Activated T-cell treated with anti-CD3 and anti-CD28 coated beads, Interleukin-2, amount 50 U/mL, for 72 hours (primary cell): ENCODE data around the gene MAN1A2. TPM values are rescaled to one million over a fixed set of nuclear protein-coding genes. Genes with fewer than 3 reads are reported as not detected.

Source experiments
- ATAC-seq, 2 donors: fragments of 150-1000 bp; cut with Tn5 transposase; replicated peaks in 1 of 2; 2 replicates each; pipeline ENCODE4 v1.10.0; 2021; ENCODE audit warnings: moderate library complexity in 2 of 2, mild to moderate bottlenecking in 1 of 2
- DNase-seq, 2 donors: peaks; one replicate each; pipeline ENCODE4 v3.0.0; 2021 to 2022; ENCODE audit warnings: mixed read lengths in 1 of 2
- H3K27ac Mint-ChIP-seq: one replicate; pipeline ENCODE4 v1.8.0; 2022; ENCODE audit warnings: mild to moderate bottlenecking, moderate library complexity, mixed read lengths
- H3K27me3 Mint-ChIP-seq: one replicate; pipeline ENCODE4 v1.8.0; 2022; ENCODE audit warnings: low read depth, mixed read lengths
- H3K36me3 Mint-ChIP-seq, 2 donors: one replicate each; pipeline ENCODE4 v1.8.0; 2022; ENCODE audit warnings: mixed read lengths in 2 of 2, mild to moderate bottlenecking in 1 of 2; ENCODE audit not compliant: insufficient read depth in 2 of 2
- H3K4me1 Mint-ChIP-seq: one replicate; pipeline ENCODE4 v1.8.0; 2022; ENCODE audit warnings: low read depth, mixed read lengths
- H3K4me3 Mint-ChIP-seq, 2 donors: one replicate each; pipeline ENCODE4 v1.8.0; 2022; ENCODE audit warnings: mild to moderate bottlenecking in 2 of 2, mixed read lengths in 2 of 2, moderate library complexity in 2 of 2
- H3K9me3 Mint-ChIP-seq, 2 donors: one replicate each; pipeline ENCODE4 v1.8.0; 2022; ENCODE audit warnings: mixed read lengths in 2 of 2
- total RNA-seq, 2 donors: library from RNA; stranded (reverse); gene quantifications; one replicate each; pipeline ENCODE4 v1.2.3, GENCODE V29; 2022

MAN1A2 gene
- total RNA-seq, 2 donors from 2014 or later, result 27.6 to 29.1 TPM

GRCh38 chr1:117366177-117367045 lies 838 bp upstream of the MAN1A2 start:
- DNase-seq (peak; percentile 84 to 89), ATAC-seq (peak in 1 of 2 donors; percentile 58)
- Mint-ChIP-seq H3K4me3 (peak overlapping the region; percentile 88 to 98), H3K27me3 (no peaks in the 10 kb centered on the region), H3K36me3 (peaks cover 2 to 6% of the 10 kb centered on the region in 2 donors), H3K27ac (peak overlapping the region; percentile 95), H3K9me3 (no peaks in the 10 kb centered on the region), H3K4me1 (peaks cover 65% of the 10 kb centered on the region)

DNA sequence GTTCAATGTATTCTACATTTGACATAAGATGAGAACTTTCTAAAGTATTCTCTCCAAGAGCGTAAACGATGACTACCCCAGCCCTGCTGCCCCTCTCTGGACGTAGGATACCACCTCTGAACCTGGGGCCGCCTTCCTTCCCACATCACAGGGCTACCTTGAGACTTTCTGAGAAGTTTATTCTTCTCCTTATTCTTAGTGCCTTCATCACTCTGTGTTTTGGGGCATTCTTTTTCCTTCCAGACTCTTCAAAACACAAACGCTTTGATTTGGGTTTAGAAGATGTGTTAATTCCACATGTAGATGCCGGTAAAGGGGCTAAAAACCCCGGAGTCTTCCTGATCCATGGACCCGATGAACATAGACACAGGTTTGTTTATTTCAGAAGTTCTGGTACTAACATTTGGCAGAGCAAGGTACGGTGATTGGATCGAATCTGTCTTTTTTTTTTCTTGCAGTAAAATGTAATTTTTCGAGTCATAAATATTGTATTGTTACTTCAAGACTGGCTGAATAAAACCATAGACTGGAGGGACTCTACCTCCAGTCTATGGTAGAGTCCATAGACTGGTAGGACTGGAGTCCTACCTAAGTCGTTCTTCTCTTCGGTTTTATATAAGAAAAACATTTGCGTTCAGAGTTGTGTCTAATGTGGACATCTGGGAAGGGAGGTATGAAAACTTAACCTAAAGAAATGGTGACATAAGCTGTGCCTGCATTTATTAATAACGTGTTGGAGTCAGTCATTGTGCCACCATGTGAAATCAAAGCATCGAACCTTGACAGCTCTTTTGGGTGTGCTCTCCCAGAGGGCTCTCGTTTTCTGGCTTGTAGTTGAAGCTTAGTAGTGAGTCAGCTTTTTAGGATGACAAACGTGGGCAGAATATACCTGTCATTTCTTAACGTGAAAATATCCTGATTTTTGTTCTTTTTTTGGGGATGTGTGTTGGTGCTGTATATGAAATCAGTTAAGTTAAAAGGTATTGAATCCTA lies 1.2 kb downstream of the MAN1A2 start:
- H3K27ac Mint-ChIP-seq, result peak overlapping the region; percentile 96
- peaks cover 5 to 6% of the 10 kb centered on the region in 2 donors for H3K36me3 Mint-ChIP-seq
- no peak for DNase-seq
- H3K27me3 Mint-ChIP-seq, result no peaks in the 10 kb centered on the region
- ATAC-seq, result peak; percentile 19 to 28
- peaks cover 0 to 2% of the 10 kb centered on the region in 2 donors for H3K9me3 Mint-ChIP-seq
- H3K4me3 Mint-ChIP-seq, result peak overlapping the region; percentile 94 to 98
- H3K4me1 Mint-ChIP-seq, result peaks cover 60% of the 10 kb centered on the region

GRCh38 chr1:117370071-117370470 lies 2.8 kb downstream of the MAN1A2 start:
- DNase-seq (no peak), ATAC-seq (no peak)
- H3K4me1 Mint-ChIP-seq, result peaks cover 59% of the 10 kb centered on the region
- H3K9me3 Mint-ChIP-seq, result peaks cover 0 to 2% of the 10 kb centered on the region in 2 donors
- H3K36me3 Mint-ChIP-seq, result peaks cover 5 to 6% of the 10 kb centered on the region in 2 donors
- H3K4me3 Mint-ChIP-seq, result peak overlapping the region; percentile 94 to 98
- H3K27ac Mint-ChIP-seq, result no peak overlapping the region
- H3K27me3 Mint-ChIP-seq, result no peaks in the 10 kb centered on the region

- Mint-ChIP-seq H3K27ac (no peak overlapping the region), H3K9me3 (peaks cover 0 to 2% of the 10 kb centered on the region in 2 donors), H3K36me3 (peaks cover 5 to 6% of the 10 kb centered on the region in 2 donors), H3K4me3 (peak overlapping the region; percentile 94 to 98), H3K4me1 (peaks cover 55% of the 10 kb centered on the region), H3K27me3 (no peaks in the 10 kb centered on the region)
- DNase-seq (no peak), ATAC-seq (no peak)
Measured at GRCh38 chr1:117370509-117370908, 3.3 kb downstream of the MAN1A2 start.

DNA sequence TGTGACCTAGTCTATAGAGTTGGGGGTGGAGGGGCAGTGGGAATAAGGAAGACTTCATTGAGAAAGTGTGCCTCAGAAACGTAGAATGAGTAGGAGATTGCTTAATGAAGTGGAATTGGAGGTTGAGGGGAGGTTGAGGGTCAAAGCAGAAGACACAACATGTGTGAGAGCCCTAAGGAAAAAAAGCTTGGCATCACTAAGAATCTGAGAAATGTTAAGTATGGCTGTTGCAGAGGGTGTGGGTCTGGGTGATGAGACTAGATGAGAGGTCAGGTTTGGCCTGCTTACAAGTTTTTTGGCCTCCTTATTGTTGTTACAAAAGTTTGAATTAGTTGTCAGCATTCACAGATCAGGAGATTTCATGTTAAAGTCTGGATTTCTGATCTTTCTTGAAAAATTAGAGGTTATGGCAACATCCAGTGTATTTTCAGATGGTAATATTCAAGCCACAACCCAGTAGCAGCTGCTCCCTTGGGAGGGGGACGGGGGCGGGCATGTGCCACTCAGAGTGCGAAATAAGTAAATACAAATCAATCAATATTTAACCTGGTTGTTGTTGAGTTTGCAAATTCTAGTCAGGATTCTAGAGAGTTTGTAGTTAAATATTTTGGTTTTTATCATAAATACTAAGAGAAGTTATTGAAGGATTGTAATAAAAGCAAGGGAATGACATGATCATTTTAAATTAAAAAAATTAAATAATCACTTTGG lies 4.3 kb downstream of the MAN1A2 start:
- Mint-ChIP-seq H3K36me3 (peaks cover 4 to 5% of the 10 kb centered on the region in 2 donors), H3K27me3 (no peaks in the 10 kb centered on the region), H3K9me3 (peaks cover 0 to 2% of the 10 kb centered on the region in 2 donors), H3K4me3 (peak overlapping the region; percentile 37 to 53), H3K4me1 (peaks cover 52% of the 10 kb centered on the region), H3K27ac (no peak overlapping the region)
- DNase-seq (no peak), ATAC-seq (no peak)

- no peaks in the 10 kb centered on the region for H3K27me3 Mint-ChIP-seq
- H3K4me3 Mint-ChIP-seq, result peak overlapping the region in 1 of 2 donors; percentile 16
- ATAC-seq (no peak), DNase-seq (no peak)
- H3K9me3 Mint-ChIP-seq, result peaks cover 0 to 2% of the 10 kb centered on the region in 2 donors
- peaks cover 52% of the 10 kb centered on the region for H3K4me1 Mint-ChIP-seq
- peaks cover 0 to 3% of the 10 kb centered on the region in 2 donors for H3K36me3 Mint-ChIP-seq
- H3K27ac Mint-ChIP-seq, result no peak overlapping the region
Measured at GRCh38 chr1:117372863-117373412, 5.7 kb downstream of the MAN1A2 start.

DNA sequence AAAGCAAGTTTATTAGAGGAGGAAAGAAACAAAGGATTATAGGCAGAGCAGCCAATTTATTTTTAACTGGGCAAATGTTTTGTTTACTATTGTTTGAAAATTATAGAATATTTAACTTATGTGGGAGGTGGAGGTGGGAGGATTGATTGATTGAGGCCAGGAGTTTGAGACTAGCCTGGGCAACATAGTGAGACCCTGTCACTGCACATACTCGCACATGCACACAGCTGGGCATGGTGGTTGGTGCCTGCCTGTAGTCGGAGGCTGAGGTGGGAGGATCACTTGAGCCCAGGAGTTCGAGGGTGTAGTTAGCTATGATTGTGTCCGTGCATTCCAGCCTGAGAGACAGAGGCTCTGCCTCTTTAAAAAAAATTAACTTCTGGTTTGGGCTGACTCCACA lies 6.7 kb downstream of the MAN1A2 start:
- DNase-seq, result no peak
- ATAC-seq, result no peak
- H3K27me3 Mint-ChIP-seq, result no peaks in the 10 kb centered on the region
- peaks cover 52% of the 10 kb centered on the region for H3K4me1 Mint-ChIP-seq
- H3K27ac Mint-ChIP-seq, result no peak overlapping the region
- peak overlapping the region in 1 of 2 donors; percentile 16 for H3K4me3 Mint-ChIP-seq
- H3K9me3 Mint-ChIP-seq, result peaks cover 0 to 2% of the 10 kb centered on the region in 2 donors
- H3K36me3 Mint-ChIP-seq, result peaks cover 0 to 3% of the 10 kb centered on the region in 2 donors

- Mint-ChIP-seq H3K9me3 (peaks cover 0 to 2% of the 10 kb centered on the region in 2 donors), H3K36me3 (peaks cover 0 to 3% of the 10 kb centered on the region in 2 donors)
Measured at GRCh38 chr1:117375327-117375726, 8.1 kb downstream of the MAN1A2 start.

GRCh38 chr1:117387060-117387633 lies 19.9 kb downstream of the MAN1A2 start:
- DNase-seq (no peak), ATAC-seq (no peak)
- Mint-ChIP-seq H3K36me3 (peaks cover 5 to 15% of the 10 kb centered on the region in 2 donors), H3K27me3 (no peaks in the 10 kb centered on the region), H3K9me3 (peaks cover 6 to 8% of the 10 kb centered on the region in 2 donors), H3K4me1 (peaks cover 47% of the 10 kb centered on the region), H3K4me3 (no peak overlapping the region), H3K27ac (no peak overlapping the region)

More at GRCh38 chr1:117375327-117375726, 8.1 kb downstream of the MAN1A2 start:
- no peak for DNase-seq
- Mint-ChIP-seq H3K27me3 (no peaks in the 10 kb centered on the region), H3K4me1 (peaks cover 41% of the 10 kb centered on the region), H3K27ac (no peak overlapping the region), H3K4me3 (no peak overlapping the region)
- ATAC-seq, result no peak

GRCh38 chr1:117388328-117388727 lies 21.1 kb downstream of the MAN1A2 start:
- H3K27me3 Mint-ChIP-seq, result no peaks in the 10 kb centered on the region
- ATAC-seq, result peak; percentile 38 to 40
- H3K27ac Mint-ChIP-seq, result peak overlapping the region; percentile 32
- peak overlapping the region in 1 of 2 donors; percentile 7 for H3K4me3 Mint-ChIP-seq
- peaks cover 5 to 9% of the 10 kb centered on the region in 2 donors for H3K36me3 Mint-ChIP-seq
- peaks cover 4 to 5% of the 10 kb centered on the region in 2 donors for H3K9me3 Mint-ChIP-seq
- H3K4me1 Mint-ChIP-seq, result peaks cover 56% of the 10 kb centered on the region
- no peak for DNase-seq

- no peaks in the 10 kb centered on the region for H3K27me3 Mint-ChIP-seq
- no peak for ATAC-seq
- peaks cover 1 to 4% of the 10 kb centered on the region in 2 donors for H3K9me3 Mint-ChIP-seq
- H3K27ac Mint-ChIP-seq, result no peak overlapping the region
- peaks cover 2 to 3% of the 10 kb centered on the region in 2 donors for H3K36me3 Mint-ChIP-seq
- peaks cover 57% of the 10 kb centered on the region for H3K4me1 Mint-ChIP-seq
- DNase-seq, result no peak
- no peak overlapping the region for H3K4me3 Mint-ChIP-seq
Measured at GRCh38 chr1:117389284-117389683, 22.0 kb downstream of the MAN1A2 start.

DNA sequence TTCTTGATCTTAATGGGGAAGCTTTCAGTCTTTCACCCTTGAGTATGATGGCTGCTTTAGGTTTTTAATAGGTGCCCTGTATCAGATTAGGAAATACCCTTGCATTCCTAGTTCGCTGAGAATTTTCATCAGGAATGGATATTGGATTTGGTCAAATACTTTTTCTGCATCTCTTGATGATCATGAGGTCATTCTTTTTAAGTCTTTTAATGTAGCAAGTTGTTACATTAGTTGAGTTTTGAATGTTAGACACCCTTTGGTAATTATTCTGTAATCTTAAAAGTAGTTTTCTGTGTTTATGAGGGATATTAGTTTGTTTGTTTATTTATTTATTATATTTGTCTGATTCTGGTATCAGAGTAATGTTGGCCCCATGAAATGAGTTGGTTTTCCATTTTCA lies 22.5 kb downstream of the MAN1A2 start:
- ATAC-seq, result no peak
- Mint-ChIP-seq H3K36me3 (no peaks in the 10 kb centered on the region), H3K9me3 (peaks cover 1 to 2% of the 10 kb centered on the region in 2 donors), H3K4me3 (no peak overlapping the region), H3K27ac (no peak overlapping the region), H3K27me3 (no peaks in the 10 kb centered on the region), H3K4me1 (peaks cover 62% of the 10 kb centered on the region)
- no peak for DNase-seq
